ENCODE measurements around the gene PTGDS. TPM values are rescaled to one million over a fixed set of nuclear protein-coding genes. Genes with fewer than 3 reads are reported as not detected.

The PTGDS gene
- total RNA-seq, 4 donors from 2014 or later = 10.4 to 77.9 (median 51.6) TPM

DNA sequence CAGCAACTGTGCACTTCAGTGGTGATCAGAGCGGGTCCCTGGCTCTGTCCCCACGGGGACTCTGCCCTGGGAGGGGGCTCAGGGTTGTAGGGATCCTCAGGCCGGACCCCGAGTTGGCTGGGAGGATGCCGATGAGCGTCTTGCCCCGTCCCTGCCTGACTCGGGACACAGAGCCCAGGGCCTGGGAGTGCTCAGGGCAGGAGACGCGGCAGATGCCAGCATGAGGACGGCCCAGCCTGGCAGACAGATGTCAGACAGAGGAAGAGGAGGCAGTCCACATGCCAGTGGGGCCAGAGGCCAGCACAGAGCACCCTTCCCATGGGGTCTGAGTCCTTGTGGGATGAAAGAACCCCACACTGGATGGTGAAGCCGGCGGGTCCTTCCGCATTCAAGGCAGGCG lies 14.0 kb upstream of the PTGDS start:
- Histone ChIP-seq H3K4me3 (no peak overlapping the region), H3K4me1 (peaks cover 10 to 25% (median 20%) of the 10 kb centered on the region in 4 donors), H3K27me3 (peaks cover 0 to 43% (median 0%) of the 10 kb centered on the region in 4 donors), H3K36me3 (no peaks in the 10 kb centered on the region), H3K9me3 (no peaks in the 10 kb centered on the region), H3K27ac (replicated peaks in 1 of 4) (no peak overlapping the region)
- intact Hi-C loops (cut with DNase I) = no loop called here
- WGBS = 87% methylated on average over 9 of the region's 15 CpGs
- no peak for DNase-seq (ENCODE audit: extremely low spot score)
- no peak for TF ChIP-seq EP300 (IDR thresholded peaks at IDR 0.05)
- TF ChIP-seq, protein P1, sequence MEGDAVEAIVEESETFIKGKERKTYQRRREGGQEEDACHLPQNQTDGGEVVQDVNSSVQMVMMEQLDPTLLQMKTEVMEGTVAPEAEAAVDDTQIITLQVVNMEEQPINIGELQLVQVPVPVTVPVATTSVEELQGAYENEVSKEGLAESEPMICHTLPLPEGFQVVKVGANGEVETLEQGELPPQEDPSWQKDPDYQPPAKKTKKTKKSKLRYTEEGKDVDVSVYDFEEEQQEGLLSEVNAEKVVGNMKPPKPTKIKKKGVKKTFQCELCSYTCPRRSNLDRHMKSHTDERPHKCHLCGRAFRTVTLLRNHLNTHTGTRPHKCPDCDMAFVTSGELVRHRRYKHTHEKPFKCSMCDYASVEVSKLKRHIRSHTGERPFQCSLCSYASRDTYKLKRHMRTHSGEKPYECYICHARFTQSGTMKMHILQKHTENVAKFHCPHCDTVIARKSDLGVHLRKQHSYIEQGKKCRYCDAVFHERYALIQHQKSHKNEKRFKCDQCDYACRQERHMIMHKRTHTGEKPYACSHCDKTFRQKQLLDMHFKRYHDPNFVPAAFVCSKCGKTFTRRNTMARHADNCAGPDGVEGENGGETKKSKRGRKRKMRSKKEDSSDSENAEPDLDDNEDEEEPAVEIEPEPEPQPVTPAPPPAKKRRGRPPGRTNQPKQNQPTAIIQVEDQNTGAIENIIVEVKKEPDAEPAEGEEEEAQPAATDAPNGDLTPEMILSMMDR (IDR thresholded peaks at IDR 0.05) = no peak
- TF ChIP-seq POLR2AphosphoS5 (IDR thresholded peaks at IDR 0.05) = no peak
- TF ChIP-seq POLR2A (IDR thresholded peaks at IDR 0.05; ENCODE audit: low read depth) = no peak

- Histone ChIP-seq H3K27ac (replicated peaks in 1 of 4) (no peak overlapping the region), H3K4me1 (peaks cover 10 to 25% (median 20%) of the 10 kb centered on the region in 4 donors), H3K4me3 (no peak overlapping the region), H3K36me3 (no peaks in the 10 kb centered on the region), H3K27me3 (peaks cover 0 to 45% (median 0%) of the 10 kb centered on the region in 4 donors), H3K9me3 (no peaks in the 10 kb centered on the region)
- no peak for DNase-seq (ENCODE audit: extremely low spot score)
- intact Hi-C loops (cut with DNase I) = no loop called here
- TF ChIP-seq POLR2A (IDR thresholded peaks at IDR 0.05; ENCODE audit: low read depth) (no peak), EP300 (IDR thresholded peaks at IDR 0.05) (no peak), POLR2AphosphoS5 (IDR thresholded peaks at IDR 0.05) (no peak)
- TF ChIP-seq, protein P1 (IDR thresholded peaks at IDR 0.05) = no peak
- no CpG with 5 or more reads among the region's 12 CpGs for WGBS
Observed at GRCh38 chr9:136963751-136964150, 13.6 kb upstream of the PTGDS start.

GRCh38 chr9:136964171-136964689 lies 13.1 kb upstream of the PTGDS start:
- H3K27ac ChIP-seq (replicated peaks in 1 of 4) = no peak overlapping the region
- no peaks in the 10 kb centered on the region for H3K36me3 ChIP-seq
- peaks cover 10 to 25% (median 20%) of the 10 kb centered on the region in 4 donors for H3K4me1 ChIP-seq
- no peak for TF ChIP-seq POLR2A (IDR thresholded peaks at IDR 0.05; ENCODE audit: low read depth)
- TF ChIP-seq, protein P1 (IDR thresholded peaks at IDR 0.05) = no peak
- TF ChIP-seq POLR2AphosphoS5 (IDR thresholded peaks at IDR 0.05) = no peak
- TF ChIP-seq EP300 (IDR thresholded peaks at IDR 0.05) = no peak
- H3K27me3 ChIP-seq = peaks cover 0 to 45% (median 0%) of the 10 kb centered on the region in 4 donors
- 63% methylated on average over 6 of the region's 22 CpGs for WGBS
- no peaks in the 10 kb centered on the region for H3K9me3 ChIP-seq
- no peak for DNase-seq (ENCODE audit: extremely low spot score)
- intact Hi-C loops (cut with DNase I) = no loop called here
- H3K4me3 ChIP-seq = no peak overlapping the region

DNA sequence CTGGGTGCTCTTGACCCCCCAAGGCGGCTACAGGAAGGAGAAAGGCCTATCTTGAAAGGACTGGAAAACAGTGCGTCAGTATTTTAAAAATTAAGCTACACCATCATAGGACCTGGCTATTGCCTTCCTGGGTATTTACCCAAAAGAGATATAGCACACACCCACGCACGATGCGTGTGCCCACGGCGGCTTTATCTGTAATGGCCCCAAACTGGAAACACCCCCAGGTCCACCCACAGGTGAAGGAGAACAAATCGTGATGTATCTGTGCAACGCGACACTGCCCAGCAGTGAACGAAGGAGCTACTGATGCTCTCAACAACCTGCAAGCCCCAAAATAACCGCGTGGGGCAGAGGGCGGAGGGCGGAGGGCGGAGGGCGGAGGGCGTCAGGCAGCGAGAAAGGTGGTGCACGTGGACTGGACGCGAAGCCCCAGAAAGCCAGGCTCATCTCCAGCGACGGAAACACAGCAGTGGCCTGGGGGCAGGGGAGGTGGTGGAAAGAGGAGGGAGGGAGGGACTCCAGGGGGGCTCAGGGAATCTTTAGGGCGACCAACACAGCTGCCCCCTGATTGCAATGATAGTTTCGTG lies 12.4 kb upstream of the PTGDS start:
- Histone ChIP-seq H3K4me1 (peaks cover 10 to 25% (median 20%) of the 10 kb centered on the region in 4 donors), H3K36me3 (no peaks in the 10 kb centered on the region), H3K27ac (replicated peaks in 1 of 4) (no peak overlapping the region), H3K9me3 (no peaks in the 10 kb centered on the region), H3K4me3 (no peak overlapping the region), H3K27me3 (peaks cover 0 to 45% (median 0%) of the 10 kb centered on the region in 4 donors)
- DNase-seq (ENCODE audit: extremely low spot score) = no peak
- TF ChIP-seq POLR2AphosphoS5 (IDR thresholded peaks at IDR 0.05) (no peak), EP300 (IDR thresholded peaks at IDR 0.05) (no peak), POLR2A (IDR thresholded peaks at IDR 0.05; ENCODE audit: low read depth) (no peak)
- TF ChIP-seq, protein P1 (IDR thresholded peaks at IDR 0.05) = no peak
- WGBS = 90% methylated on average over 26 of the region's 26 CpGs
- intact Hi-C loops (cut with DNase I) = no loop called here

Measured in esophagus muscularis mucosa (tissue), 4 donors.